Glutamatergic neuron (in vitro differentiated cells): ENCODE results near the gene FRMD4A. TPM values are rescaled to one million over a fixed set of nuclear protein-coding genes. Genes with fewer than 3 reads are reported as not detected.

Source experiments
- DNase-seq: peaks from one replicate; pipeline ENCODE4 v3.0.0; 2022
- H3K27ac Mint-ChIP-seq: one replicate; pipeline ENCODE4 v1.8.0; 2020; ENCODE audit warnings: mild to moderate bottlenecking, mixed read lengths, inconsistent platforms; ENCODE audit not compliant: unreplicated experiment
- H3K27me3 Mint-ChIP-seq: one replicate; pipeline ENCODE4 v1.8.0; 2020; ENCODE audit warnings: mild to moderate bottlenecking, moderate library complexity, mixed read lengths, inconsistent platforms; ENCODE audit not compliant: unreplicated experiment
- H3K36me3 Mint-ChIP-seq: one replicate; pipeline ENCODE4 v1.8.0; 2020; ENCODE audit warnings: mild to moderate bottlenecking, mixed read lengths, inconsistent platforms; ENCODE audit not compliant: unreplicated experiment
- H3K4me1 Mint-ChIP-seq: one replicate; pipeline ENCODE4 v1.8.0; 2020; ENCODE audit warnings: mild to moderate bottlenecking, low read depth, mixed read lengths, inconsistent platforms; ENCODE audit not compliant: unreplicated experiment
- H3K4me3 Mint-ChIP-seq: one replicate; pipeline ENCODE4 v1.8.0; 2020; ENCODE audit warnings: mild to moderate bottlenecking, mixed read lengths, inconsistent platforms; ENCODE audit not compliant: unreplicated experiment
- H3K9me3 Mint-ChIP-seq: one replicate; pipeline ENCODE4 v1.8.0; 2020; ENCODE audit warnings: mild to moderate bottlenecking, moderate library complexity, mixed read lengths, inconsistent platforms; ENCODE audit not compliant: unreplicated experiment
- total RNA-seq: library from RNA; stranded (reverse); fragmentation: NEBNext Ultra II Directional; extraction: Animal tissue kit (Norgen Biotek cat#: 25700); gene quantifications from one replicate; pipeline ENCODE4 v1.2.1, GENCODE V29; 2021; ENCODE audit not compliant: unreplicated experiment
- TF ChIP-seq, protein P1 (sequence below): fragments of 200-600 bp; sonication (generic); IDR thresholded peaks from one replicate; pipeline ENCODE4 v1.5.0; 2021; ENCODE audit not compliant: partially characterized antibody, unreplicated experiment

FRMD4A gene
- total RNA-seq, 1 donor from 2014 or later, result 70.6 TPM

DNA sequence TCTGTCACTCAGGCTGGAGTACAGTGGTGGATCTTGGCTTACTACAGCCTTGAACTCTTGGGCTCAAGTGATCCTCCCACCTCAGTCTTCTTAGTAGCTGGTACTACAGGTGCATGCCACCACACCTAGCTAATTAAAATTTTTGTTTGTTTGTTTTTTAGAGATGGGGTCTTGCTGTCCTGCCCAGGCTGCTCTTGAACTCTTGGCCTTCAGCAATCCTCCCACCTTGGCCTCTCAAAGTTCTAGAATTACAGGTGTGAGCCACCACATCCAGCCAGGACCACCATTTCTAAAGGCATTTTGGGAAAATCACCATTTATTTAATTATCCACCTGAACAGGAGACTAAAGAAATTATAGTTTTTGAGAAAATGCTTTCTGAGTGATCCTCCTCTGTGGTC, 491.7 kb downstream of the FRMD4A start:
- H3K27ac Mint-ChIP-seq, result no peak overlapping the region
- no peak for DNase-seq

DNA sequence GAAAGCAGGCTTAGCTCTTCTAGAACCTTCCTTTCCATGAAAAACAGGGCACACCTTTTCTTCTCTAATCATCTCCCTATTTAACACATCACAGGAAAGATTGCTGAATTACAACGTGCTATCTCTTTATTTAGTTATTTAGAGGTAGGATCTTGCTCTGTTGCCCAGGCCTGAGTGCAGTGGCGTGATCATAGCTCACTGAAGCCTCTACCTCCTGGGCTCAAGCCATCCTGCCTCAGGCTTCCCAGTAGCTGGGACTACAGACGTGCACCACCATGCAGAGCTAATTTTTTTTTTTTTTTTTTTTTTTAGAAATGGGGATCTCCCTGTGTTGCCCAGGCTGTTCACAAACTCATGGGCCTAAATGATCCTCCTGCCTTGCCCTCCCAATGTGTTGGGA, 492.8 kb downstream of the FRMD4A start:
- peaks cover 4% of the 10 kb centered on the region for H3K36me3 Mint-ChIP-seq

More for the DNA sequence above, 491.7 kb downstream of the FRMD4A start:
- peaks cover 1% of the 10 kb centered on the region for H3K9me3 Mint-ChIP-seq
- peaks cover 9% of the 10 kb centered on the region for H3K4me1 Mint-ChIP-seq
- H3K27me3 Mint-ChIP-seq, result no peaks in the 10 kb centered on the region
- TF ChIP-seq, protein P1, sequence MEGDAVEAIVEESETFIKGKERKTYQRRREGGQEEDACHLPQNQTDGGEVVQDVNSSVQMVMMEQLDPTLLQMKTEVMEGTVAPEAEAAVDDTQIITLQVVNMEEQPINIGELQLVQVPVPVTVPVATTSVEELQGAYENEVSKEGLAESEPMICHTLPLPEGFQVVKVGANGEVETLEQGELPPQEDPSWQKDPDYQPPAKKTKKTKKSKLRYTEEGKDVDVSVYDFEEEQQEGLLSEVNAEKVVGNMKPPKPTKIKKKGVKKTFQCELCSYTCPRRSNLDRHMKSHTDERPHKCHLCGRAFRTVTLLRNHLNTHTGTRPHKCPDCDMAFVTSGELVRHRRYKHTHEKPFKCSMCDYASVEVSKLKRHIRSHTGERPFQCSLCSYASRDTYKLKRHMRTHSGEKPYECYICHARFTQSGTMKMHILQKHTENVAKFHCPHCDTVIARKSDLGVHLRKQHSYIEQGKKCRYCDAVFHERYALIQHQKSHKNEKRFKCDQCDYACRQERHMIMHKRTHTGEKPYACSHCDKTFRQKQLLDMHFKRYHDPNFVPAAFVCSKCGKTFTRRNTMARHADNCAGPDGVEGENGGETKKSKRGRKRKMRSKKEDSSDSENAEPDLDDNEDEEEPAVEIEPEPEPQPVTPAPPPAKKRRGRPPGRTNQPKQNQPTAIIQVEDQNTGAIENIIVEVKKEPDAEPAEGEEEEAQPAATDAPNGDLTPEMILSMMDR, result no peak
- H3K36me3 Mint-ChIP-seq, result peaks cover 4% of the 10 kb centered on the region
- no peak overlapping the region for H3K4me3 Mint-ChIP-seq

DNA sequence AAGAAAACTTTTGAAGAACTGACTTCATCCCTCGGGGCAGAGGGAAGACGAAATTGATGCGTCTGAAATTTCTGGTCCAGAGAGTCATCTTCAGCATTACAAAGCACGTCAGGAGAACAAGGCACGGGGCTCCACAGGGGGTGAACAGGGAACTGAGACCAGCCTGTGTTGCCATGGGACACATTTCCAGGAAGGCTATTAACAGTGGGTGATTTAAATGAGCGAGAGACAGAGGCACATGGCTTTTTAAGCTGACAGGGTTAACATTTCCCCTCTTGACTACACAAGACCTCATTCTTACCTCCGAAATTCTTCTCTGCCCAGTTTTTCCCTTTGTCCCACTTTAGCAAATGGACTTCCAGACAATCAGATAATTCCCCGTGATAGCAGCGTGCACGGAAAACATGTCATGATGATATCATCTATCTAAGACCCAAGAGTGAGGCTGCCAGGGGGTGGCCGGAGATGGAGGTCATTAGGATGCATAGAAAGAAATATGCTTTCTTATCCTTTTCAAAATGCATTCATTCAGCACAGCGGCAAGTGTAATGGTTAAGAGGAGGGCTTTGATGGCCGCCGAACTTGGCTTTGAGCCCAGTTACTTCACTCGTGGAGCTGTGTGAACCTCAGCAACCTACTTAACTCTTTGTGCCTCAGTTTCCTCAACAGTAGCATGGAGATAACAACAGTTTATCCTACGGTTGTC, 496.0 kb downstream of the FRMD4A start:
- H3K4me3 Mint-ChIP-seq, result no peak overlapping the region
- H3K27me3 Mint-ChIP-seq, result no peaks in the 10 kb centered on the region
- no peak overlapping the region for H3K27ac Mint-ChIP-seq
- H3K9me3 Mint-ChIP-seq, result peaks cover 3% of the 10 kb centered on the region
- no peak for DNase-seq
- TF ChIP-seq, protein P1, result no peak
- H3K4me1 Mint-ChIP-seq, result peaks cover 18% of the 10 kb centered on the region
- no peaks in the 10 kb centered on the region for H3K36me3 Mint-ChIP-seq

More for the DNA sequence above, 492.8 kb downstream of the FRMD4A start:
- no peak for DNase-seq
- TF ChIP-seq, protein P1, result no peak
- Mint-ChIP-seq H3K4me3 (no peak overlapping the region), H3K4me1 (peaks cover 9% of the 10 kb centered on the region), H3K27ac (no peak overlapping the region), H3K27me3 (no peaks in the 10 kb centered on the region), H3K9me3 (peaks cover 1% of the 10 kb centered on the region)

DNA sequence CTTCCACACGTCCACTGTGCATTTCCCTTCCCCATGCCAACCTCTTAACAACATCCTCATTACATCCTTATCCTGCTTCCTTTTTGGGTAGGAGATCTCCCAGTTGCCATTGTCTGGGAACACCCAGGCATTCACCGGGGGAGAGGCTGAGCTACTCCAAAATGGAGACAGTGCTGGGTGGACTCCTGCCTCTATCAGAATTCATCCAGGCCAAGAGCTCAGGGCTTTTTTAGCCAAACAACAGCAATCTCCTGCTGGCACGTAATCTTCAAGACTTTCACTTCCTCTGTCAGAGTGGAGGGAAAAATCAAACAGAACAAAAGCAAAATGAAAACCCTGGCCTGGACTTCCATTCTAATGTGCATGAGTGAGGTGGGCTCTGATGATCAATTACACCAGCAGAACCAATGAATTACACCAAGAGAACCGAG, 499.0 kb downstream of the FRMD4A start:
- Mint-ChIP-seq H3K4me1 (peaks cover 30% of the 10 kb centered on the region), H3K27me3 (peaks cover 5% of the 10 kb centered on the region), H3K9me3 (peaks cover 3% of the 10 kb centered on the region), H3K4me3 (no peak overlapping the region), H3K36me3 (no peaks in the 10 kb centered on the region), H3K27ac (no peak overlapping the region)
- no peak for DNase-seq
- TF ChIP-seq, protein P1, result no peak

DNA sequence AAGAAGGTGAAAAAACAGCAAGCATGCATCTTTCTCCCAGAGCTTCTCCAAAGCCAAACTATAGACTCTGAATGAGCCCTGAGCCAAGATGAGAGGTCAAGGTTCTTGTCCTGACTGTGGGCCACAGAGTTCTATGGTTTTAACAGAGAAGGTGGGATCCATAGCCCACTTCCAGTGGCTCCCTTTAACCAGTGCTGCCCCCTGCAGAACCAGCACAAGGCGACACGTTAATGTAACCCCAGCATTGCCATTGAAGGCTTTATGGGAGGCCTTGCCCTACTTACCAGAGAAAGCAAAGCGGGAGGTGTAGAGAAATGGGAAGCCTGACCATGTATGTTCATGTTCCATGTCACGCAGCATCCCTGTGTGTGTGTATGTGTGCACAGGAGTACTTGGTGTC, 500.3 kb downstream of the FRMD4A start:
- TF ChIP-seq, protein P1, result no peak
- H3K27me3 Mint-ChIP-seq, result peaks cover 5% of the 10 kb centered on the region
- no peaks in the 10 kb centered on the region for H3K36me3 Mint-ChIP-seq
- DNase-seq, result no peak
- H3K4me1 Mint-ChIP-seq, result peaks cover 39% of the 10 kb centered on the region
- H3K27ac Mint-ChIP-seq, result no peak overlapping the region
- peaks cover 3% of the 10 kb centered on the region for H3K9me3 Mint-ChIP-seq
- no peak overlapping the region for H3K4me3 Mint-ChIP-seq
